ENCODE data around the gene DDX43. TPM values are rescaled to one million over a fixed set of nuclear protein-coding genes. Genes with fewer than 3 reads are reported as not detected.
"Not testable (repeated sequence)": the region's sequence is repeated elsewhere in the genome, so short reads cannot be mapped to it uniquely, and the experiment has no call there.

The DDX43 gene
- total and polyA plus RNA-seq, 4 donors, result 0.71 to 1.6 (median 0.78) TPM; not detected in 1

- no peak overlapping the region for H3K27ac ChIP-seq (ENCODE audit: low read depth in 1 of 2, low read length in 2 of 2)
- no peaks in the 10 kb centered on the region for H3K4me1 ChIP-seq (ENCODE audit: control insufficient read depth in 1 of 2, insufficient read depth in 2 of 2, low read length in 2 of 2)
- no peaks in the 10 kb centered on the region for H3K27me3 ChIP-seq (ENCODE audit: control insufficient read depth in 1 of 2, insufficient read depth in 2 of 2, low read length in 1 of 2)
- ATAC-seq (ENCODE audit: low FRiP score), result no peak
- WGBS, 2 donors, result 77 to 80% methylated on average over 3 of the region's 3 CpGs
- H3K4me3 ChIP-seq (ENCODE audit: low read length in 2 of 2), result no peak overlapping the region
- H3K36me3 ChIP-seq (ENCODE audit: control insufficient read depth in 1 of 2, insufficient read depth in 2 of 2, low read length in 1 of 2), result no peaks in the 10 kb centered on the region
- no peaks in the 10 kb centered on the region for H3K9me3 ChIP-seq (ENCODE audit: control insufficient read depth, low read length)
- DNase-seq, result no peak
- intact Hi-C loops (cut with DNase I), result no loop called here
These were observed 61.4 kb downstream of the DDX43 start for GRCh38 chr6:73455865-73456629.

- peak in 1 of 2 donors; percentile 24 for DNase-seq
- ATAC-seq (ENCODE audit: low FRiP score); intact Hi-C loops (cut with DNase I); H3K9me3 ChIP-seq (ENCODE audit: control insufficient read depth, low read length); H3K27ac ChIP-seq (ENCODE audit: low read depth in 1 of 2, low read length in 2 of 2); H3K4me3 ChIP-seq (ENCODE audit: low read length in 2 of 2); H3K4me1 ChIP-seq (ENCODE audit: control insufficient read depth in 1 of 2, insufficient read depth in 2 of 2, low read length in 2 of 2); H3K27me3 ChIP-seq (ENCODE audit: control insufficient read depth in 1 of 2, insufficient read depth in 2 of 2, low read length in 1 of 2); H3K36me3 ChIP-seq (ENCODE audit: control insufficient read depth in 1 of 2, insufficient read depth in 2 of 2, low read length in 1 of 2): not testable (repeated sequence)
- WGBS, 2 donors, result 88% methylated on average over 7 of the region's 7 CpGs
These were observed 64.8 kb downstream of the DDX43 start for GRCh38 chr6:73459474-73459873.

GRCh38 chr6:73460056-73460455, 65.4 kb downstream of the DDX43 start:
- intact Hi-C loops (cut with DNase I), result no loop called here
- Histone ChIP-seq H3K27ac (ENCODE audit: low read depth in 1 of 2, low read length in 2 of 2) (no peak overlapping the region), H3K27me3 (ENCODE audit: control insufficient read depth in 1 of 2, insufficient read depth in 2 of 2, low read length in 1 of 2) (no peaks in the 10 kb centered on the region), H3K36me3 (ENCODE audit: control insufficient read depth in 1 of 2, insufficient read depth in 2 of 2, low read length in 1 of 2) (no peaks in the 10 kb centered on the region), H3K4me3 (ENCODE audit: low read length in 2 of 2) (no peak overlapping the region), H3K9me3 (ENCODE audit: control insufficient read depth, low read length) (no peaks in the 10 kb centered on the region), H3K4me1 (ENCODE audit: control insufficient read depth in 1 of 2, insufficient read depth in 2 of 2, low read length in 2 of 2) (no peaks in the 10 kb centered on the region)
- WGBS, 2 donors, result 68 to 71% methylated on average over 5 of the region's 5 CpGs
- DNase-seq (no peak), ATAC-seq (ENCODE audit: low FRiP score) (no peak)

GRCh38 chr6:73461537-73462350, 67.1 kb downstream of the DDX43 start, which contains the start of gene MTO1:
MTO1 (plus strand) TSS chr6:73461737; CDS start chr6:73461855, 118 bp downstream.
- Histone ChIP-seq H3K27ac (ENCODE audit: low read depth in 1 of 2, low read length in 2 of 2) (peak within 1 kb of the TSS; percentile 36 to 74), H3K4me1 (ENCODE audit: control insufficient read depth in 1 of 2, insufficient read depth in 2 of 2, low read length in 2 of 2) (no peaks in the 10 kb centered on the region), H3K36me3 (ENCODE audit: control insufficient read depth in 1 of 2, insufficient read depth in 2 of 2, low read length in 1 of 2) (peaks cover 0 to 3% of the 10 kb centered on the region in 2 donors), H3K27me3 (ENCODE audit: control insufficient read depth in 1 of 2, insufficient read depth in 2 of 2, low read length in 1 of 2) (no peaks in the 10 kb centered on the region), H3K4me3 (ENCODE audit: low read length in 2 of 2) (peak within 1 kb of the TSS; percentile 63 to 97), H3K9me3 (ENCODE audit: control insufficient read depth, low read length) (no peaks in the 10 kb centered on the region)
- 0 to 1% methylated on average over 55 of the region's 55 CpGs for WGBS, 2 donors
- intact Hi-C loops (cut with DNase I), result no loop called here
- ATAC-seq (ENCODE audit: low FRiP score) (peak; percentile 97), DNase-seq (peak; percentile 94 to 95)

Other genes starting within 250 kb of the DDX43 start
- gene KHDC1L, start 169.3 kb upstream of the DDX43 start, total RNA-seq, result under 1 TPM in 1 of 2 donors, not detected in 1; 0.66 TPM
- not detected for gene KHDC1L, start 169.3 kb upstream of the DDX43 start, polyA plus RNA-seq
- gene KHDC1, start 131.6 kb upstream of the DDX43 start, total RNA-seq, result 1 to 10 TPM; 1.8 to 2.8 TPM
- gene KHDC1, start 131.6 kb upstream of the DDX43 start, polyA plus RNA-seq, result 1 to 10 TPM; 3.6 to 4.0 TPM
- not detected for gene DPPA5, start 40.6 kb upstream of the DDX43 start, total RNA-seq
- gene DPPA5, start 40.6 kb upstream of the DDX43 start, polyA plus RNA-seq, result under 1 TPM in 1 of 2 donors, not detected in 1; 0.38 TPM
- not detected for gene KHDC3L, start 32.2 kb upstream of the DDX43 start, total RNA-seq
- gene KHDC3L, start 32.2 kb upstream of the DDX43 start, polyA plus RNA-seq, result not detected
- gene OOEP, start 24.9 kb upstream of the DDX43 start, total RNA-seq, result under 1 TPM in 1 of 2 donors, not detected in 1; 0.39 TPM
- 1 to 10 TPM in 1 of 2 donors, under 1 TPM in 1; 0.84 to 1.1 TPM for gene OOEP, start 24.9 kb upstream of the DDX43 start, polyA plus RNA-seq
- 10 to 100 TPM in 1 of 2 donors, 1 to 10 TPM in 1; 8.7 to 10.8 TPM for gene CGAS, start 57.5 kb downstream of the DDX43 start, total RNA-seq
- 1 to 10 TPM; 2.5 to 3.6 TPM for gene CGAS, start 57.5 kb downstream of the DDX43 start, polyA plus RNA-seq
- gene MTO1, start 66.9 kb downstream of the DDX43 start, total RNA-seq, result 10 to 100 TPM; 21.9 to 33.0 TPM
- 10 to 100 TPM in 1 of 2 donors, 1 to 10 TPM in 1; 6.3 to 13.3 TPM for gene MTO1, start 66.9 kb downstream of the DDX43 start, polyA plus RNA-seq
- 1,000 to 10,000 TPM; 7,659 to 8,197 TPM for gene EEF1A1, start 126.2 kb downstream of the DDX43 start, total RNA-seq
- gene EEF1A1, start 126.2 kb downstream of the DDX43 start, polyA plus RNA-seq, result over 10,000 TPM in 1 of 2 donors, 1,000 to 10,000 TPM in 1; 9,464 to 18,336 TPM